HEK293T (cell line): ENCODE data around the gene REV1.

Experiments used
- ARNT ChIP-seq: fragments of 450-650 bp; IDR thresholded peaks from 2 replicates; pipeline ENCODE4 v1.6.1; 2017; ENCODE audit warnings: mild to moderate bottlenecking
- BHLHE40 ChIP-seq: fragments of 450-650 bp; IDR thresholded peaks from 2 replicates; pipeline ENCODE4 v1.6.1; 2016; ENCODE audit warnings: mild to moderate bottlenecking, moderate library complexity, borderline replicate concordance
- CTBP1 ChIP-seq: fragments of 450-650 bp; IDR thresholded peaks from 2 replicates; pipeline ENCODE4 v1.6.1; 2016; ENCODE audit warnings: borderline replicate concordance
- ELF4 ChIP-seq: fragments of 450-650 bp; IDR thresholded peaks from 2 replicates; pipeline ENCODE4 v1.6.1; 2017; ENCODE audit warnings: antibody characterized with exemption
- FOXA1 ChIP-seq: fragments of 450-650 bp; IDR thresholded peaks from 2 replicates; pipeline ENCODE4 v1.6.1; 2016; ENCODE audit warnings: mild to moderate bottlenecking
- FOXK2 ChIP-seq: fragments of 450-650 bp; IDR thresholded peaks from 2 replicates; pipeline ENCODE4 v1.6.1; 2016; ENCODE audit warnings: mild to moderate bottlenecking
- FOXM1 ChIP-seq: fragments of 450-650 bp; IDR thresholded peaks from 2 replicates; pipeline ENCODE4 v1.6.1; 2017; ENCODE audit warnings: mild to moderate bottlenecking, borderline replicate concordance
- HDGF ChIP-seq: fragments of 450-650 bp; IDR thresholded peaks from 2 replicates; pipeline ENCODE4 v1.6.1; 2017; ENCODE audit warnings: antibody characterized with exemption, borderline replicate concordance
- LEF1 ChIP-seq: fragments of 450-650 bp; IDR thresholded peaks from 2 replicates; pipeline ENCODE4 v1.6.1; 2017; ENCODE audit warnings: mild to moderate bottlenecking, borderline replicate concordance
- SP1 ChIP-seq: fragments of 450-650 bp; IDR thresholded peaks from 2 replicates; pipeline ENCODE4 v1.6.1; 2017
- SUZ12 ChIP-seq: fragments of 450-650 bp; IDR thresholded peaks from 2 replicates; pipeline ENCODE4 v1.6.1; 2016; ENCODE audit warnings: mild to moderate bottlenecking
- TARDBP ChIP-seq: fragments of 450-650 bp; IDR thresholded peaks from 2 replicates; pipeline ENCODE4 v1.6.1; 2016
- ZNF384 ChIP-seq: fragments of 450-650 bp; IDR thresholded peaks from 2 replicates; pipeline ENCODE4 v1.6.1; 2016

- TF ChIP-seq SP1 (no peak), ELF4 (no peak), LEF1 (no peak), FOXM1 (no peak), BHLHE40 (no peak), FOXA1 (no peak), TARDBP (no peak), FOXK2 (no peak), ZNF384 (no peak), HDGF (no peak), ARNT (no peak), CTBP1 (no peak), SUZ12 (no peak)
These were observed 115.1 kb downstream of the REV1 start for GRCh38 chr2:99374747-99375146.
